GM04504 (cell line): ENCODE measurements around the gene WBP11.
"Not testable (repeated sequence)": the region's sequence is repeated elsewhere in the genome, so short reads cannot be mapped to it uniquely, and the experiment has no call there.

Experiments used
- DNase-seq: peaks from one replicate; pipeline ENCODE4 v3.0.0-alpha.2; 2012; ENCODE audit warnings: low read depth

The WBP11 gene

DNA sequence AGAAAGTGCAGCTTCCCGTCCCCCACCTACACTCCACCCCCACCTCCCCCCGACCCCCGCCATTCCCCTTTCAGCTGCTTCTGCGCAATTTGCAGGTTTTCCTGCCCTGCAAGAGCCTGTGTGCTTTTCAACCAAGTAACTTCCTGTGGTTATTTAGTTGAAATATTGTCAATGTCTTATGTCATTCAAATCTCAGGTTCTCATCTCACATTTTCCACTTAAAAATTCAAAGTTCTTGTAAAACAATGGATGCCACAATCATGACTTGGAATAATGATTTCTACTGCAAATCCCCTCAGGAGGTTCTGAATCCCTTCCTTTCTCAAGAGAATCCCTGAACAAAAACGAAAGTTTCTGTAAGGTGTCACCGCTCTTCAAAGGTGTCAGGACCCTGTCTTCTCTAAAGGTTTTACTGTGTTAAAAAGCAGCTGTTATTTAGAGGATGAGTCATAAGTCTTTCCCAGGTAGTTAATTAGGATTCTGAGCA, 31.6 kb downstream of the WBP11 start:
- no peak for DNase-seq

- peak; percentile 81 for DNase-seq
These were observed 32.5 kb downstream of the WBP11 start for GRCh38 chr12:14770496-14771461.

- peak; percentile 26 for DNase-seq
These were observed 33.2 kb downstream of the WBP11 start for GRCh38 chr12:14769969-14770495.

GRCh38 chr12:14769466-14769968, 33.8 kb downstream of the WBP11 start:
- no peak for DNase-seq

GRCh38 chr12:14768823-14769405, 34.4 kb downstream of the WBP11 start:
- no peak for DNase-seq

GRCh38 chr12:14767617-14768016, 35.7 kb downstream of the WBP11 start:
- no peak for DNase-seq

GRCh38 chr12:14766649-14767215, 36.5 kb downstream of the WBP11 start:
- DNase-seq = no peak

DNA sequence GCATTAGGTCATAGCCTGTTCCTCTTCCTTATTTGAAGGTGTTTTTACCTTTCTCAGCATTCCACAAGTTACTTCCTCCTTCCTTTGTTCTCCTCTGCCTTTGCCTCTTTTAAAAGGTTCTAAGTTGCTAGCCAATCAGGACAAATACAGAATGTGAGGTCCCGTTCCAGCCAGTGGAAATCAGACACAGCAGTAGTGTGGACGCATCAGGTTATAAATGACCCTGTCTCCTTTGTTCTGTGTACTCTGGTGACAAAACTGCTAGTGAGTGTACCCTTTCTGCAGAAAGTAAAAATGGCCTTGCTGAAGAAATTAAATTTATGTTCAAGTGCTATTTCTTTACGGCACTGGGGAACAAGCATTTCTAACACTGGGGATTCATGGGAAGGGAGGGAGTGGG, 37.3 kb downstream of the WBP11 start:
- not testable (repeated sequence) for DNase-seq

DNA sequence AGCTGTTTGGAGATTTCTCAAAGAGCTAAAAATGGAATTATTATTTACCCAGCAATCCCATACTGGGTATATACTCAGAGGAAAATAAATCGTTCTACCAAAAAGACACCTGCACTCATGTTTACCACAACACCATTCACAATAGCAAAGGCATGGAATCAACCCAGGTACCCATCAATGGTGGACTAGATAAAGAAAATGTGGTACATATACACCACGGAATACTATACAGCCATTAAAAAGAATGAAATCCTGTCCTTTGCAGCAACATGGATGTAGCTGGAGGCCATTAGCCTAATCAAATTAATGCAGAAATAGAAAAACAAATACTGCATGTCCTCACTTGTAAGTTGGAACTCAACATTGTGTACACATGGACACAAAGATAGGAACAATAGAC, 37.9 kb downstream of the WBP11 start:
- no peak for DNase-seq

DNA sequence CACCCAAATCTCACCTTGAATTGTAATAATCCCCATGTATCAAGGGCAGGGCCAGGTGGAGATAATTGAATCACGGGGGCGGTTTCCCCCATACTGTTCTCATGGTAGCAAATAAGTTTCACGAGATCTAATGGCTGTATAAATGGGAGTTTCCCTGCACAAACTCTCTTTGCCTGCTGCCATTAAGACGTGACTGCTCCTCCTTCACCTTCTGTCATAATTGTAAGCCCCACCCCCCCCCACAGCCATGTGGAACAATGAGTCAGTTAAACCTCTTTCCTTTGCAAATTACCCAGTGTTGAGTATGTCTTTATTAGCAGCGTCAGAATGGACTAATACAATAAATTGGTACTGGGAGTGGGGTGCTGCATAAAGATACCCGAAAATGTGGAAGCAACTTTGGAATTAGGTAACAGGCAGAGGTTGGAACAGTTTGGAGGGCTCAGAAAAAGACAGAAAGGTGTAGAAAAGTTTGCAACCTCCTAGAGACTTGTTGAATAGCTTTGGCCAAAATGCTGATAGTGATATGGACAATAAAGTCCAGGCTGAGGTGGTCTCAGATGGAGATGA, 43.5 kb downstream of the WBP11 start:
- DNase-seq = not testable (repeated sequence)

DNA sequence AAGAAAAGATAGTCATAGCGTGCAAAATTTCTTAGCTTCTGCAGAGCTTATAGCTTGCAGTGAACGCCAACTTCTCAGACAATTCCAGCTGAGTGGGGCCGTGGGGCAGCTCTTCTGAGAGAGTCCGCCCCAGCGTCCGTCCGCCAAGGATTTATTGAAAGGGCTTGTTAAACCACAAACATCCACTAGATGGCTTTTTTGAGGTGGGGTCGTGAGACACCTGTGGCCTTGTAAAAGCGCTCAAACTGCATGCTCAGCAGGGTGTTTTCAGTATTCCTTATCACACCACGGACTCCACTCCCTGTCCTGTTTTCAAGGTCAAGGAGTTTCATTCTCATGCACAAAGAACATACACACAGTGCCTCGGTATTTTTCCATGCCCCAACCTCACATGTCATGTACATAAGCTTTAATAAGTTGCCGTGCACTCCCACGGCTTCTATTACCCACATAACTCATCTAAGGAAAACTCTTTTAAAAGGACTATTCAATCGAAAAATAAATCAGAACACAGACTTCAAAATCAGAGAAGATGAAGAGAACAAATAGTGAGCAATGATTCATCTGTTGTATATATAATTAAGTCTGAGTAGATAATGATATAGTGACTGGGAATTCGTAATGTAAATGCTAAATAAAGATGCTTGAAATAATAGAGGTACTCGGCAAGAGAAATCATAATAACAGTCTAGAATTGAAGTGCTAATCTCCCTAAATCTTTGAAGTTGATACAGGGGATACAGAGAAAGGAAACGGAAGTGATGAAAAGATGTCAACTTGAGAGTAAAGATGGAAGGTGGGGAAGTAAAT, 46.7 kb downstream of the WBP11 start:
- no peak for DNase-seq

GRCh38 chr12:14751986-14752385, 51.3 kb downstream of the WBP11 start:
- no peak for DNase-seq

DNA sequence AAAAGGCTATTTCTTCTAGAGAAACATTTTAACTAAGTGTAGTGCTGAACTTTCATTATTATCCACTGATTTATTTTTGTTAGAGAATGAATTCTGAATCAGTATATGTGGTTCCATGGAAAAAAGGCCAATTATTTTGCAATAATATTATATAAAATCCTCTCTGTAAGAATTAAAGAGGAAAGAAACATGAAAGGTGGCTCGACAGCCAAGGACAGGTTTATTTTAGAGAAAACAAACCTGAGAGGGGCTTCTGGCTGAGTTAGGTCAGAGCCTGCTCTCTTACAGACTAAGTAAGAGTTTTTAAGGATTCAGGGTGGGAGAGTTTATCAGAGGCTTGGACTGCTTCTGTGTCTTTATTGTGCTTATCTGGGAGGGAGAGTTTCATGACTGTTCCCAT, 60.2 kb downstream of the WBP11 start:
- DNase-seq = no peak

DNA sequence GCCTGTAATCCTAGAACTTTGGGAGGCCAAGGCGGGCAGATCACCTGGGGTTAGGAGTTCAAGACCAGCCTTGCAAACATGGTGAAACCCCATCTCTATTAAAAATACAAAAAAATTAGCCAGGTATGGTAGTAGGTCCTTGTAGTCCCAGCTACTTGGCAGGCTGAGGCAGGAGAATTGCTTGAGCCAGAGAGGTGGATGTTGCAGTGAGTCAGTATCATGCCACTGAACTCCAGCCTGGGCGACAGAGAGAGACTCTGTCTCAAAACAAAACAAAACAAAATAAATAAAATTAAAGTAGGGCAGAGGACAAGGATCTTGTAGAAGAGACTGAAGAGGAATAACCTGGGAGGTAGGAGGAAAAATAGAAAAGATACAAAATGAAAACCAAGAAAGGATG, 61.3 kb downstream of the WBP11 start:
- no peak for DNase-seq

- no peak for DNase-seq
These were observed 62.1 kb downstream of the WBP11 start for GRCh38 chr12:14741153-14741552.

DNA sequence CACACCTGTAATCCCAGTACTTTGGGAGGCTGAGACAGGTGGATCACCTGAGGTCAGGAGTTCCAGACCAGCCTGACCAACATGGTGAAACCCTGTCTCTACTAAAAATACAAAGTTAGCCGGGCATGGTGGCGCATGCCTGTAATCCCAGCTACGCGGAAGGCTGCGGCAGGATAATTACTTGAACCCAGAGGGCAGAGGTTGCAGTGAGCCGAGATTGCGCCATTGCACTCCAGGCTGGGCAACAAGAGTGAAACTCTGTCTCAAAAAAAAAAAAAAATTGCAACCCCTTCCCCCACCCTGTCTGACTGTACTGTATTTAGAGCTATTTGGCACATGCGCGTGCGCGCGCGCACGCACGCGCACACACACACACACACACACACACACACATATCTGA, 66.8 kb downstream of the WBP11 start:
- not testable (repeated sequence) for DNase-seq
